Ovary (tissue), 3 donors: ENCODE data around the gene NFATC3.

ENCODE experiments used
- CTCF ChIP-seq, 3 donors: fragments of 450-650 bp in 2 of 3; fragments of 200-600 bp in 1 of 3; IDR thresholded peaks; one replicate each; pipeline versions ENCODE4 v1.5.1 to v1.8.0; 2016 to 2022; ENCODE audit warnings: antibody characterized with exemption in 3 of 3, mild to moderate bottlenecking in 1 of 3
- POLR2A ChIP-seq: fragments of 450-650 bp; IDR thresholded peaks from one replicate; pipeline ENCODE4 v1.6.1; 2017; ENCODE audit warnings: antibody characterized with exemption, mild to moderate bottlenecking, moderate library complexity
- donor health status: DM: no; HTN: no; CAD: no.

DNA sequence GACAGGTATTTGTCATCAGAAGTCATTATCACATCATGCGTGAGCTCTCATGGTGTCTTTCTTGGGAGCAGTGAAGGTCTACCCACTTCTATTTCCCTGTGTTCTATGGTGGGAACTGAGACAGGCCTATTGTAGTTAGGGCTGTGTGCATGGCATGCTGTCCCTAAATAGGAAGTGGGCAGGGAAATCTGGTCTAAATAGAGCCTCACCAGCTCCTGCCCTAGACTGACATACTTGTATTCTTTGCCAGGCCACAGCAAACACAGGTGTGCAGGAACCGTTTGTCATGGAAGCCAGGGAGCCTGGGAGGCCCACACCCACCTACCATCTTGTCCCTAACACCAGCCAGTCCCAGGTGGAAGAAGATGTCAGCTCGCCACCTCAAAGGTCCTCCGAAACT is 189.3 kb downstream of the NFATC3 start:
- TF ChIP-seq POLR2A: no peak
- TF ChIP-seq CTCF (IDR thresholded peaks at IDR 0.05): no peak
